HG03064 (cell line): ENCODE data around the gene SSU72.

ENCODE experiments used
- ATAC-seq: cut with Tn5 transposase; IDR thresholded peaks from one replicate; pipeline ENCODE4 v1.9.1; 2021; ENCODE audit warnings: low read depth; ENCODE audit not compliant: unreplicated experiment

SSU72 gene

GRCh38 chr1:1574721-1575537 lies at the start of gene SSU72:
SSU72 (minus strand) TSS chr1:1574863; CDS start chr1:1574557, 306 bp downstream.
- ATAC-seq, result peak; percentile 65

GRCh38 chr1:1623631-1624442 lies 49.2 kb upstream of the SSU72 start:
- no peak for ATAC-seq

GRCh38 chr1:1623181-1623630 lies 48.5 kb upstream of the SSU72 start:
- no peak for ATAC-seq

- no peak for ATAC-seq
Measured at GRCh38 chr1:1622788-1623094, 48.1 kb upstream of the SSU72 start.

GRCh38 chr1:1622010-1622787 lies 47.5 kb upstream of the SSU72 start:
- ATAC-seq, result no peak

GRCh38 chr1:1621173-1622009 lies 46.7 kb upstream of the SSU72 start:
- ATAC-seq, result no peak

GRCh38 chr1:1620433-1621139 lies 45.9 kb upstream of the SSU72 start:
- ATAC-seq, result no peak

GRCh38 chr1:1619917-1620361 lies 45.3 kb upstream of the SSU72 start:
- ATAC-seq, result no peak

- ATAC-seq, result no peak
Measured at GRCh38 chr1:1618396-1619068, 43.9 kb upstream of the SSU72 start.

GRCh38 chr1:1617925-1618324 lies 43.3 kb upstream of the SSU72 start:
- ATAC-seq, result no peak

GRCh38 chr1:1617516-1617915 lies 42.9 kb upstream of the SSU72 start:
- ATAC-seq, result no peak

- no peak for ATAC-seq
Measured at GRCh38 chr1:1616838-1617237, 42.2 kb upstream of the SSU72 start.

- peak; percentile 13 for ATAC-seq
Measured at GRCh38 chr1:1616045-1616790, 41.6 kb upstream of the SSU72 start.

GRCh38 chr1:1615256-1616044 lies 40.8 kb upstream of the SSU72 start, which contains the start of gene MIB2:
MIB2 (plus strand) TSS chr1:1615500; CDS start chr1:1623453, 7,953 bp downstream.
- peak; percentile 72 for ATAC-seq

- ATAC-seq, result no peak
Measured at GRCh38 chr1:1614954-1615255, 40.2 kb upstream of the SSU72 start.

GRCh38 chr1:1614204-1614953 lies 39.7 kb upstream of the SSU72 start:
- no peak for ATAC-seq
